Prostate gland (tissue), 2 donors: ENCODE results near the gene HOXD8.

Source experiments
- CTCF ChIP-seq, 4 experiments: fragments of 200-600 bp in 2 of 4; fragments of 450-650 bp in 2 of 4; sonication (generic) in 2 of 4; IDR thresholded peaks; 1 replicate in 3 of 4; 2 replicates in 1 of 4; pipeline ENCODE4 v1.5.1; 2016 to 2019; ENCODE audit warnings: antibody characterized with exemption in 4 of 4, mild to moderate bottlenecking in 2 of 4, moderate library complexity in 2 of 4
- POLR2A ChIP-seq: fragments of 450-650 bp; IDR thresholded peaks from one replicate; pipeline ENCODE4 v1.6.1; 2016; ENCODE audit warnings: antibody characterized with exemption, mild to moderate bottlenecking
- POLR2AphosphoS5 ChIP-seq: sonication (generic); formaldehyde crosslinking; IDR thresholded peaks from one replicate; pipeline ENCODE4 v1.6.1; 2017; ENCODE audit warnings: antibody characterized with exemption

- TF ChIP-seq CTCF (IDR thresholded peaks at IDR 0.05) = no peak
- no peak for TF ChIP-seq POLR2A
- no peak for TF ChIP-seq POLR2AphosphoS5
Measured at GRCh38 chr2:176171351-176172006, 42.0 kb downstream of the HOXD8 start.
